T-helper 17 cell (primary cell): ENCODE results near the gene RAI14. TPM values are rescaled to one million over a fixed set of nuclear protein-coding genes. Genes with fewer than 3 reads are reported as not detected.
A peak's percentile ranks its signal among the peaks of the same experiment; 100 is the strongest.

ENCODE experiments used
- ATAC-seq: fragments of 150-1000 bp; cut with Tn5 transposase; 2 replicates; pipeline ENCODE4 v1.10.0; 2021; ENCODE audit warnings: mild to moderate bottlenecking, moderate library complexity
- DNase-seq, 3 donors: peaks; one replicate each; pipeline versions ENCODE4 v3.0.0 to v3.0.0-alpha.2; 2020 to 2021
- H3K9me3 ChIP-seq: one replicate; pipeline ENCODE4 v1.7.0; 2013; ENCODE audit warnings: low read length, mild to moderate bottlenecking; ENCODE audit not compliant: control insufficient read depth, poor library complexity, severe bottlenecking
- H3K27ac Mint-ChIP-seq: one replicate; pipeline ENCODE4 v1.8.0; 2022; ENCODE audit warnings: mild to moderate bottlenecking, moderate library complexity, mixed read lengths
- H3K27me3 Mint-ChIP-seq: one replicate; pipeline ENCODE4 v1.8.0; 2022; ENCODE audit warnings: mixed read lengths
- H3K36me3 Mint-ChIP-seq: one replicate; pipeline ENCODE4 v1.8.0; 2022; ENCODE audit warnings: low read depth, mixed read lengths
- H3K4me1 Mint-ChIP-seq: one replicate; pipeline ENCODE4 v1.8.0; 2022; ENCODE audit warnings: mild to moderate bottlenecking, mixed read lengths
- H3K4me3 Mint-ChIP-seq: one replicate; pipeline ENCODE4 v1.8.0; 2022; ENCODE audit warnings: mild to moderate bottlenecking, moderate library complexity, mixed read lengths
- total RNA-seq, 4 donors: library from RNA in 2 of 4; stranded (reverse) in 2 of 4; gene quantifications; one replicate each; pipeline ENCODE4 v1.2.3 and lab custom pipeline; 2022 to 2026

RAI14 gene
- total RNA-seq, 2 donors from 2014 or later = 2.0 to 3.1 TPM

DNA sequence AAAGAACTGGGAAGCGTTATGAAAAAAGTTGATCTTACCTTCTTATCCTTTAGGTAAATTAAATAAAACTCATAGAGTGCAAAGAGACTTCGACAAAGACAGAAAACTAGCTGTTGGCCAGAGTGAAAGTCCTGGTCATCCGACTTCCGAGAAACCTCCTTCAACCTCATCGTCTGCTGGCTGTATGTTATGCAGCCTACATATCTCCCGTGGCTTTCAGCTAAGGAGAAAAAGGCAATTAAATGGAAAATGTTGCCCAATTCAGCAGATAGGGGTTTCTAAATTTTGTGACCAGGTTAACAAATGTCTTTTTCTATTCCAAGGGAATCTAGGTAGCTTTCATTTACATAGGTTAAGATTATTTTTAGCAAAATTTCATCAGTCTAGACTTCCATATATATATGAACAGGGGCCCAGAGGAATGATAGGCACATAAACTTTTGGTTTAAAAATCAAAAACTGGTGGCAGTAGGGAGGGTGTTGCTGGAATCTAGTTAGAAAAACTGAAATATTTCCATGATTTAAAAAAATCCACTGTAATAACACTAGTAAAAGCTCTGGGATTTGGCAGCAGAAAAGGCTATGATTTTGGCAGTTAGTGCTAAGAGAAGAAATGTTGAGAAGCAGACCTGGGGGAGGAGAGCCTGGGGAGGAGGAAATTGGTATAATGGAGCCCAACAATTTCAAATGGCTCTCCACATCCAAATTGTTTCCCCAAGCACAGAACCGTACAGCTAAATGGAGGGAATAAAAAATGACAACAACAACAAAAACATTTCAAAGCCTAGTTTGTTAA is 32.1 kb downstream of the RAI14 start:
- no peaks in the 10 kb centered on the region for H3K27me3 Mint-ChIP-seq
- no peak overlapping the region for H3K4me3 Mint-ChIP-seq
- no peak overlapping the region for H3K27ac Mint-ChIP-seq
- ATAC-seq = no peak
- H3K36me3 Mint-ChIP-seq = peaks cover 3% of the 10 kb centered on the region
- no peaks in the 10 kb centered on the region for H3K9me3 ChIP-seq
- no peaks in the 10 kb centered on the region for H3K4me1 Mint-ChIP-seq
- DNase-seq = no peak

DNA sequence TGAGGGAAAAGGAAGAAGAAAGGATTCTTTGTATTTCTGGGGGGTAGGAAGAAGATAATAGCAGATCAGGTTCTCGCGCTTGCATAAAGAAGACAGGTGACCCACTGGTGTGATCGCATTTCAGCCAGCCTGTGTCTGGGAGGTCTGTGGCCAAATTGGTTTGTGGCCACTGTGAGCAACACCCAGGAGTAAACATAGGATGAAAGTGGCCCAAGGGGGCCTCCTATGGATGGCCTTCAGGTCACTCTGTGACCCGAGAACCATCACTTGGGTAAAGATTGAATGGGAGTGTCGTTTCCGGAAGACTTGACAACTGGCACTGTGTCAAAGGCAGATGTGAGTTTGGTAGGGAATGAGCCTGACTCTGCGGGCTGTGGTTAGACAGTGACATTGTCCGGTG is 34.2 kb downstream of the RAI14 start:
- Mint-ChIP-seq H3K27ac (no peak overlapping the region), H3K36me3 (peaks cover 3% of the 10 kb centered on the region), H3K4me1 (peaks cover 11% of the 10 kb centered on the region), H3K27me3 (no peaks in the 10 kb centered on the region), H3K4me3 (no peak overlapping the region)
- ATAC-seq (no peak), DNase-seq (no peak)
- no peaks in the 10 kb centered on the region for H3K9me3 ChIP-seq

DNA sequence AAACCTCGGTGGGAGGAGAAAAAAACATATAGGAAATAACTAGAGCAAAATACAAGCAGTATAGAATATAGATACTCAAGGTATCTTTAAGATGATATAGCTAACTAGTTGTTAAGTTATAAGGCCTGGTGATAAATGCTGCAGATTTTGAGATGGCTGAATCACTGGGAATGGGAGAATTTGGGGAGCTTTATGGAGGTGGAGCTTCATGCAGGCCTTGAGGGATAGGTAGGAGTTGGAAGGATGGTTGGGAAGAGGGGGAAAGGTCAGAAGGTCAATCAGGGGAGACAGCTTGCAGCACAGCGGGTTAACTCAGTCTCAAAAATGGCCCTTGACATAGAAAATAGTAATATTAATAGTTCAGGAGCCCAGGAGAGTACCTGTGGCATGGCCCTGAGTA is 34.8 kb downstream of the RAI14 start:
- H3K9me3 ChIP-seq = no peaks in the 10 kb centered on the region
- Mint-ChIP-seq H3K27ac (no peak overlapping the region), H3K36me3 (peaks cover 3% of the 10 kb centered on the region), H3K27me3 (no peaks in the 10 kb centered on the region), H3K4me1 (peaks cover 13% of the 10 kb centered on the region), H3K4me3 (no peak overlapping the region)
- ATAC-seq (no peak), DNase-seq (no peak)

- H3K27me3 Mint-ChIP-seq = no peaks in the 10 kb centered on the region
- ATAC-seq (no peak), DNase-seq (no peak)
- H3K9me3 ChIP-seq = no peaks in the 10 kb centered on the region
- peaks cover 3% of the 10 kb centered on the region for H3K36me3 Mint-ChIP-seq
- H3K27ac Mint-ChIP-seq = no peak overlapping the region
- H3K4me3 Mint-ChIP-seq = no peak overlapping the region
- peaks cover 13% of the 10 kb centered on the region for H3K4me1 Mint-ChIP-seq
These were observed 35.2 kb downstream of the RAI14 start for GRCh38 chr5:34691326-34691725.

DNA sequence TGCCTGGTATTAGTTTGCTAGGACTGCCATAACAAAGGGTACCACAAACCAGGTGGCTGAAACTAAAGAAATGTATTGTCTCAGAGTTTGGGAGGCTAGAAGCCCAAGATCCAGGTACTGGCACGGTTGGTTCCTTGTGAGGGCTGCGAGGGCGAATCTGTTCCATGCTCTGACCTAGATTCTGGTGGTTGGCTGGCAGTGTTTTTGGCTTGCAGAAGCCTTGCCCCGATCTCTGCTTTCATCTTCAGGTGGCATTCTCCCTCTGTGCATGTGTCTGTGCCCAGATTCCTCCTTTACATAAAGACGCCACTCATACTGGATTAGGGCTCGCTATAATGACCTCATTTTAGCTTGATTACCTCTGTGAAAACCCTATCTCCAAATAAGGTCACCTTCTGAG is 36.7 kb downstream of the RAI14 start:
- Mint-ChIP-seq H3K4me1 (peaks cover 13% of the 10 kb centered on the region), H3K27ac (no peak overlapping the region), H3K36me3 (peaks cover 3% of the 10 kb centered on the region), H3K27me3 (no peaks in the 10 kb centered on the region), H3K4me3 (no peak overlapping the region)
- H3K9me3 ChIP-seq = no peaks in the 10 kb centered on the region
- no peak for ATAC-seq
- DNase-seq = no peak

DNA sequence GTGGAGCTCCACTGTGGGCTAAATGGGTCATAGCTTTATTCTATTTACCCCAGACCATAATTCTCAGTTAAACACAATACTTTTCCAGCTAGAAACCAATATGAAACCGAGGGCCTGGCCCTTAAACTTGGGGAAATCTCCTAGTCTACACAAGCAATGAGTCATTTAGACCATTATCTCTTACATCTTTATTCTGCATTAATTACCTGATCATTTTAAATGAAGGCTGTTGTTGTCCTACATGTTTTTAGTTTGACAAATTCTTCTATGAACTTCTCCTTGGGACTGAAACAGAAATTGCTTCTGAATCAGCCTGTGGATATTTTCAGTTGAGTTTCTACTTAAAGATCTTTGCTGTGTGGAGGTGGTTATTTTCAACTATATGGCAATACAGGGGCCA is 37.9 kb downstream of the RAI14 start:
- no peaks in the 10 kb centered on the region for H3K27me3 Mint-ChIP-seq
- peaks cover 3% of the 10 kb centered on the region for H3K36me3 Mint-ChIP-seq
- peak overlapping the region; percentile 13 for H3K4me3 Mint-ChIP-seq
- peak overlapping the region; percentile 75 for H3K27ac Mint-ChIP-seq
- H3K4me1 Mint-ChIP-seq = peaks cover 13% of the 10 kb centered on the region
- no peaks in the 10 kb centered on the region for H3K9me3 ChIP-seq
- DNase-seq (no peak), ATAC-seq (no peak)

GRCh38 chr5:34694685-34695084 is 38.6 kb downstream of the RAI14 start:
- no peaks in the 10 kb centered on the region for H3K27me3 Mint-ChIP-seq
- no peaks in the 10 kb centered on the region for H3K9me3 ChIP-seq
- ATAC-seq = no peak
- DNase-seq = no peak
- peaks cover 13% of the 10 kb centered on the region for H3K4me1 Mint-ChIP-seq
- H3K36me3 Mint-ChIP-seq = peaks cover 3% of the 10 kb centered on the region
- peak overlapping the region; percentile 75 for H3K27ac Mint-ChIP-seq
- peak overlapping the region; percentile 41 for H3K4me3 Mint-ChIP-seq

- no peak overlapping the region for H3K27ac Mint-ChIP-seq
- no peaks in the 10 kb centered on the region for H3K9me3 ChIP-seq
- H3K4me1 Mint-ChIP-seq = peaks cover 13% of the 10 kb centered on the region
- H3K27me3 Mint-ChIP-seq = no peaks in the 10 kb centered on the region
- ATAC-seq (peak; percentile 60), DNase-seq (no peak)
- peaks cover 3% of the 10 kb centered on the region for H3K36me3 Mint-ChIP-seq
- peak overlapping the region; percentile 41 for H3K4me3 Mint-ChIP-seq
These were observed 39.3 kb downstream of the RAI14 start for GRCh38 chr5:34695275-34696027.

GRCh38 chr5:34697308-34698108 is 41.4 kb downstream of the RAI14 start:
- no peaks in the 10 kb centered on the region for H3K36me3 Mint-ChIP-seq
- no peak overlapping the region for H3K27ac Mint-ChIP-seq
- H3K27me3 Mint-ChIP-seq = peaks cover 5% of the 10 kb centered on the region
- H3K4me1 Mint-ChIP-seq = peaks cover 13% of the 10 kb centered on the region
- H3K4me3 Mint-ChIP-seq = no peak overlapping the region
- ATAC-seq (no peak), DNase-seq (no peak)
- no peaks in the 10 kb centered on the region for H3K9me3 ChIP-seq

- Mint-ChIP-seq H3K4me1 (peaks cover 13% of the 10 kb centered on the region), H3K27me3 (peaks cover 5% of the 10 kb centered on the region), H3K36me3 (no peaks in the 10 kb centered on the region), H3K4me3 (no peak overlapping the region), H3K27ac (no peak overlapping the region)
- ATAC-seq = no peak
- DNase-seq = no peak
- H3K9me3 ChIP-seq = no peaks in the 10 kb centered on the region
These were observed 41.9 kb downstream of the RAI14 start for GRCh38 chr5:34698109-34698419.

DNA sequence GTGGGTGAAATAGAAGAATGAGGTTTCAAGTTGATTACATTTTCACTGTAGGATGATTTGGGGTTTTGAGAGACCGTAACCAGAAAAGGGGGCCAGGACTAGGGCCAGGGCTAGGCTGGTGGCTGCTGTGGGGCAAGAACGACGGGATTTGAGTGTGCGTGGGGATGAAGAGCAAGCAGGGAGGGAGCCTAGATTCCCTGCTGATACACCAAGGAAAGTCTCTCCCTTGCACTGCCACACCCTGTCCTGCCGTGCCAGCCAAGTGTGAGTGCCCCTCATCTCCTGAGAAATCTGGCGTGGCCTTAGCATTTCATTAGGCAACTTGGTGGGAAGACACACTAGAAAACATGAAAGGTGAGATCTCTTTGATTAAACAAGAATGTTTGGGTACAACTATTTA is 42.6 kb downstream of the RAI14 start:
- ATAC-seq (no peak), DNase-seq (no peak)
- H3K27me3 Mint-ChIP-seq = peaks cover 5% of the 10 kb centered on the region
- no peak overlapping the region for H3K27ac Mint-ChIP-seq
- H3K36me3 Mint-ChIP-seq = no peaks in the 10 kb centered on the region
- H3K9me3 ChIP-seq = no peaks in the 10 kb centered on the region
- H3K4me3 Mint-ChIP-seq = no peak overlapping the region
- H3K4me1 Mint-ChIP-seq = peaks cover 13% of the 10 kb centered on the region

DNA sequence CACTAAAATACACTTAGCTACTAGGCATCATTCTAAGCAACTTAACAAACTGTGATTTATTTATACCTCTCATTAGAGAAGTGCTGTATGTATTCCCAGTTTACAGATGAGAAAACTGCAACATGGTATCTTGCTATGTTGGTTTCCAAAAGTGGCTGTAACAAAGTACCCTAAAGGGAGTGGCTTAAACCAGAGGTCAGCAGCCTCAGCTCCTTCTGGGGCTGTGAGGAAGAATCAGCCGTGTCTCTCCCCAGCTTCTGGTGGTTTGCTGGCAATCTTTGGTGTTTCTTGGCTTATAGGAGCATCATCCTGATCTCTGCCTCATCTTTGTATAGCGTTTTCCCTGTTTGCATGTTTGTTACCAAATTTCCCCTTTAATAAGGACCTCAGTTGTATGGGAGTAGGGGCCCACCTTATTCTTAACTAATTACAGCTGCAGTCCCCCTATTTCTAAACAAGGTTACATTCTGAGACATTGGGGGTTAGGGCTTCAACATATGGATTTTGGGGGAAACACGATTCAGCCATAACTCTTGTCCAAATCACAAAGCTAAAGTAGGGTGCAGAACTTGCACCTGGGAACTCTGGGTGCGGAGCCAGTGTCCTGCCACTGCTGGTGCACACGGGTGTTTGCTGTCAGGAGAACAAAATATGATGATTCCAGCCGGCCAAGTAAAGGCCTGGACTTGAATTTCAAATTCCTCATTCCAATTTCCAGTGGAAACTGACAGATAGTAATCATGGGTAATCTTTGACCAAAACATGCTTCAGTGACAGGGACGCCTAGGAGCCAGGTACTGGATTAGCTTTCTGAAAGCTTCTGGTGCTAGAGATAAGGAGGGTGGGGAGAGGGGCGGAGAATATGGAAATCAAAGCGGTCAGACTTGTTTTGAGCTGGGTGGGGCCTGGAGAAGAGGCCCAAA is 43.3 kb downstream of the RAI14 start:
- no peak for DNase-seq
- no peaks in the 10 kb centered on the region for H3K9me3 ChIP-seq
- no peak for ATAC-seq
- no peak overlapping the region for H3K4me3 Mint-ChIP-seq
- H3K27me3 Mint-ChIP-seq = peaks cover 5% of the 10 kb centered on the region
- no peaks in the 10 kb centered on the region for H3K36me3 Mint-ChIP-seq
- no peak overlapping the region for H3K27ac Mint-ChIP-seq
- H3K4me1 Mint-ChIP-seq = peaks cover 8% of the 10 kb centered on the region
